Activated CD4-positive, alpha-beta T cell treated with anti-CD3 and anti-CD28 coated beads for 24 hours (primary cell): ENCODE measurements around the gene ELMO3.

ENCODE experiments used
- DNase-seq, 2 donors: peaks; one replicate each; pipeline ENCODE4 v3.0.0-alpha.2; 2020; ENCODE audit warnings: low read depth in 2 of 2

Gene ELMO3

GRCh38 chr16:67195676-67196075 is 3.3 kb upstream of the ELMO3 start:
- no peak for DNase-seq

DNA sequence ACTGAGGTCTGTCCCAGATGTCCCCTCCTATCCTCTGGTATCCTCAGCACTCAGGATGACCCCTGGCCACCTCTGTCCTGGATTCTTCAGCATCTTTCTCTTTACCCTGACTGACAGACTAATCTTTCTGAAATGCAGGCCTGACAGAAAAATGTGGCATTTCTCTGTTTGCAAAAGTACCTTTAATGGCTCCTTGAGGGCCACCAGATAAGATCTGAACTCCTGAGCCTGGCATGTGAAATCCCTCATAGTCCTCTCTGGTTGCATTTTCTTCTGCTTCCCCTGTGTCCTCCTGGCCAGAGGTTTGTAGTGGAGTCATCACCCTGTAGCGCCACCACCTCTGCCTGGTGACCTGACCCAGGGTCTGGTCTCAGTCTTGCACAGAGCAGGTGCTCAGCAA is 2.0 kb upstream of the ELMO3 start:
- DNase-seq, result no peak

DNA sequence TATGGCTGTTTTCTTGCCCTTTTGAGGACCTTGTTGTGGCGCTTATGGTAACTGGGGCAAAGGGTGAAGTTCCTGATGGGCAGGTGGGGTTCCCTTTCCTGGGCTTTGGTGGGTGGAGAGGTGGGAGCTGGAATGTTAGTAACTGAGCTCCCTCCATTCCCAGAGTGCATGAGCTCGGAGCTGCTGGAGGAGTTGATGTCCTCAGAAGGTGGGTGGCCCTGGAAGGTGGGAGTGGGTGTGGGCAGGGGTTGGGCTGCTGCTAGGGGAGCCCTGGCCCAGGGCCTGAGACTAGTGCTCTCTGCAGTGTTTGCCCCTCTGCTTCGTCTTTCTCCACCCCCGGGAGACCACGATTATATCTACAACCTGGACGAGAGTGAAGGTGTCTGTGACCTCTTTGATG is 1.2 kb upstream of the ELMO3 start:
- no peak for DNase-seq

DNA sequence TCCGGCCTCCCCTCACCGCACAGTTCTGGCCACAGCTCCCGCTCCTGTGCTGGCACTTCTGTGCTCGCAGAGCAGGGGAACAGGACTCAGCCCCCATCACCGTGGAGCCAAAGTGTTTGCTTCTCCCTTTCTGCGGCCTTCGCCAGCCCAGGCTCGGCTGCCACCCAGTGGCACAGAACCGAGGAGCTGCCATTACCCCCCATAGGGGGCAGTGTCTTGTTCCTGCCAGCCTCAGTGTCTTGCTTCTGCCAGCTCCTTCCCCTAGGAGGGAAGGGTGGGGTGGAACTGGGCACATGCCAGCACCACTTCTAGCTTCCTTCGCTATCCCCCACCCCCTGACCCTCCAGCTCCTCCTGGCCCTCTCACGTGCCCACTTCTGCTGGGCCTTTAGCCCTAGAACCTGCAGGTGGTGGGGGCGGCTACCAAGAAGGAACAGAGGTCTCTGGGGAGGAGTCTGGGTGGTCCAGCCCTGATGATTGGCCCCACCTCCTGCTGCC is 645 bp upstream of the ELMO3 start:
- DNase-seq, result no peak

GRCh38 chr16:67199808-67200198 is 872 bp downstream of the ELMO3 start:
- DNase-seq, result no peak

GRCh38 chr16:67200491-67200890 is 1.6 kb downstream of the ELMO3 start:
- no peak for DNase-seq

DNA sequence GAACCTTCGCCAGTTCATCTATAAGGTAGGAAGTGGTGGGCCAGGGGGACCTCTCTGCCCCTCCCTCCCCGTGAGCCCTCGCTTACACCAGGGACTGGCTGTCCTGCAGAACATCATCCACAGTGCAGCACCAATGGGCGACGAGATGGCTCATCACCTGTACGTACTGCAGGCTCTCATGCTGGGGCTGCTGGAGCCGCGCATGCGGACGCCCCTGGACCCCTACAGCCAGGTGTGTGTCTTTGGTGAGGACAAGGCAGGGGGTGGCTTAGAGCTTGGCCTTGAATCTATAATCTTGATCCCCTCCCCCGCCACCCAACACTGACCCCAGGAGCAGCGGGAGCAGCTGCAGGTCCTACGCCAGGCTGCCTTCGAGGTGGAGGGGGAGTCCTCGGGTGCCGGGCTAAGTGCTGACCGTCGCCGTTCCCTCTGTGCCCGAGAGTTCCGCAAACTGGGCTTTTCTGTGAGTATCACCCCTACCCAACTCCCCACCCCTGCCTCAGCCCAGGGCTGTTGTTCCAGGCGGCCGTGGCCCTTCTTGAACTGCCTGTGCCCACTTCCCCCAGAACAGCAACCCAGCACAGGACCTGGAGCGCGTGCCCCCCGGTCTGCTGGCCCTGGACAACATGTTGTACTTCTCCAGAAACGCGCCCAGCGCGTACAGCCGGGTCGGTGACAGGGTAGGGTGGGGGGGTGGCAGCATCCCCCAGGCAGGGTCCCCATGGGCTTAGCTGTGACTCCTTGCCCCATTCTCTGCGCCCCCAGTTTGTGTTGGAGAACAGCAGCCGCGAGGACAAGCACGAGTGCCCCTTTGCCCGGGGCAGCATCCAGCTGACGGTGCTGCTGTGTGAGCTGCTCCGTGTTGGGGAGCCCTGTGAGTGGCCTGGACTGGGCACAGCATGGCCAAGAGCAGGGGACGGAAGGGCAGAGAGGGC is 2.7 kb downstream of the ELMO3 start:
- no peak for DNase-seq

DNA sequence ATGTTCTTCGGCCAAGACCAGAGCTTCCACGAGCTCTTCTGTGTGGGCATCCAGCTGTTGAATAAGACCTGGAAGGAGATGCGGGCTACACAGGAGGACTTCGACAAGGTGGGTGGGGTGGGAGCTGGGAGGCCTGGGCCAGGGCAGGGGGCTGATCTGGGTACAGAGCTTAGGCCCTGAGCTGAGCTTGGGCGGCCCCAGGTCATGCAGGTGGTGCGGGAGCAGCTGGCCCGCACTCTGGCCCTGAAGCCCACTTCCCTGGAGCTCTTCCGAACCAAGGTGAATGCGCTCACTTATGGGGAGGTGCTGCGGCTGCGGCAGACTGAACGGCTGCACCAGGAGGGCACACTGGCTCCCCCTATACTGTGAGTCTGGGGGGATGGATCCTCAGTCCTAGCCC is 3.5 kb downstream of the ELMO3 start:
- DNase-seq, result no peak

DNA sequence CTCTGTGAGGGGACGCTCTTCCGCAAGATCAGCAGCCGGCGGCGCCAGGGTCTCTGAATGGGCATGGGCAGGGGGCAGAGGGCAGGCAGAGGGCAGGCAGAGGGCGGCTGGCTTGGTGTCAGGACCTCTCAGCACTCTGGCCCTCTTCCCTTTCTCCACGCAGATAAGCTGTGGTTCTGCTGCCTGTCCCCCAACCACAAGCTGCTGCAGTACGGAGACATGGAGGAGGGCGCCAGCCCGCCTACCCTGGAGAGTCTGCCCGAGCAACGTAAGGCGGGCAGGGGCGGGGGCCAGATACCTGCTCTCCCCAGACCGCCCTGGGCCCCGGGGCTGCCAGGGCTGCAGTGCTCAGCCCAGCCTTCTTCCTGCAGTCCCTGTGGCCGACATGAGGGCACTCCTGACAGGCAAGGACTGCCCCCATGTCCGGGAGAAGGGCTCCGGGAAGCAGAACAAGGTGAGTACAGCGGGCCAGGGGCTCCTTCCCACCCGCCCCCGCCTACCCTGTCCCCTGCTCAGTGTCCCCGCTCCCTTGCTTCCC is 4.1 kb downstream of the ELMO3 start:
- no peak for DNase-seq

- no peak for DNase-seq
These were observed 5.1 kb downstream of the ELMO3 start for GRCh38 chr16:67204076-67204475.

- no peak for DNase-seq
These were observed 7.4 kb downstream of the ELMO3 start for GRCh38 chr16:67206129-67206837.

DNA sequence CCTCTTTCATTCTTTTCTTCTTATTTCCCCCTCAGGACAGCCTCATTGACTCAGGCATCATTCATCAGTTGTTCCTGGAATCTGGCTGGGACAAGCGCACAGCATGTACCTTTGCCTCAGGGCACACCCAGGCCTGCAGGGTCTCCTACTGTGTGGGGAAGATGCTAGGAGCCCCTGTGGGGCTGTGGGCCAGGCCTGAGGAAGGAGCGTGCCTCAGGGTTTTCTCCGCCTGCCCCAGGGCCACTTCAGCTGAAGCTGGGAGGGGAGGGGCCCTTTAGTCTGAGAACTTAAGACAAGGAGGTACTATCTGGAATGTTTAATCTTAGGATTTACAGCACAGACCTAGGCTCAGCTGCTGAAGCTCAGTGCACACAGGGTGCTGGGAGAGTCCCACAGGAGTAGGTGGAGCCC is 7.9 kb downstream of the ELMO3 start:
- DNase-seq, result no peak

DNA sequence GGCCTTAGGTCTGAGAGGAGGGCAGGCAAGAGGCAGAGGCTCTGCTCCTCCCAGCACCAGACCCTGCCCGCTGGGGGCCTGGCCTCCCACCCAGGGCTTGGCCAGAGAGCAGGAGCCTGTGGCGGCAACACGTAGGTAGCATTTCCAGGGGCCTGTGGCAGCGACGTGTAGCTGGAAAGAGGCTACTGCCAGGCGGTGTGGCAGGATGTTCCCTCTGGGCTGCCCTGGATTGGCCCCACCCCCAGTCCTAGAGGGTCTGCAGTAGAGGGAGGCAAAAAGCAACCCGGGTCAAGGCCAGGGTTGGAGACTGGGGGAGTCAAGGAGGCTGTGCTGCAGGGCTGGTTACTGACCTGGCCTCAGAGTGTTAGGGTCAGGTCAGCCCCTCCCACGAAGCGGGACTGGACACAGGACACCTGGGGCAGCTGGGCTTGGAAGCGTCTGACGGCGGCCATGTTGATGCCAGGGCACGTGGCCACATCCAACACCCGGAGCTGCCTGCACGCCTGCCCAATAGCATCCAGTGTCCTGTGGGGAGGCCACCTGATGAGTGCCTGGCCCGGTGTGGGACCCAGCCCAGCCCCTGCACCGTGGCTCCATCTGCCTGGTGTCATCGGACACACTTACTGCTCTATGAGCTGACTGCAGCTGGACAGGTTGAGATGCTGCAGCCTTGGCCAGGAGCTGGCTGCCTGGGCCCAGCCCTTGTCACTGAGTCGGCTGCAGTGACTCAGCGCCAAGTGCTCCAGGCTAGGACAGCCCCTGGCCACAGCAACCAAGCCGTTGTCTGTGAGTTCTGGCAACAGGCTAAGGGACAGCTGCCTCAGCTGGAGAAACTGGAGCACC is 8.5 kb downstream of the ELMO3 start:
- no peak for DNase-seq

GRCh38 chr16:67208154-67208896 is 9.4 kb downstream of the ELMO3 start:
- DNase-seq, result no peak

GRCh38 chr16:67209565-67209964 is 10.6 kb downstream of the ELMO3 start:
- DNase-seq, result no peak

- DNase-seq, result no peak
These were observed 11.4 kb downstream of the ELMO3 start for GRCh38 chr16:67210069-67210937.

DNA sequence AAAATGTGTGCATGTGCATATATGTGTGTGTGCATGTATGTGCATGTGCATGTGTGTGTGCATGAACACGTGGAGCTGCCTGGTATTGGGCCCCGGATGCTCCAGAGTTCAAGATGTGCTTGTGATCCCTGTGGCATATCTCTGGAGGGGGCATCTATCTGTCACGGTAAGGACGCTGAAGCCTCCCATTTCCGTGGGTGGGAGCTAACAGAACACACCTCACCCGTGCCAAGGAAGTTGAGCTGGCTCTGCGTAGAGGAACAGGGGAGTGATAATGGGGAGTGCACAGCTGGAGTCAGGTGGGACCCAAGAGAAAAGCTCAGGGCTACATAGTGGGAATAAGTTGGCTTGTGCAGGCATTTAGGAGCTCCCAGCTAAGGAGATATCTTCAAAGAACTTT is 12.7 kb downstream of the ELMO3 start:
- no peak for DNase-seq

- DNase-seq, result no peak
These were observed 13.8 kb downstream of the ELMO3 start for GRCh38 chr16:67212766-67213165.

- DNase-seq, result no peak
These were observed 14.5 kb downstream of the ELMO3 start for GRCh38 chr16:67213197-67214019.
